ENCODE data around the gene SPRYD4.

Gene SPRYD4

DNA sequence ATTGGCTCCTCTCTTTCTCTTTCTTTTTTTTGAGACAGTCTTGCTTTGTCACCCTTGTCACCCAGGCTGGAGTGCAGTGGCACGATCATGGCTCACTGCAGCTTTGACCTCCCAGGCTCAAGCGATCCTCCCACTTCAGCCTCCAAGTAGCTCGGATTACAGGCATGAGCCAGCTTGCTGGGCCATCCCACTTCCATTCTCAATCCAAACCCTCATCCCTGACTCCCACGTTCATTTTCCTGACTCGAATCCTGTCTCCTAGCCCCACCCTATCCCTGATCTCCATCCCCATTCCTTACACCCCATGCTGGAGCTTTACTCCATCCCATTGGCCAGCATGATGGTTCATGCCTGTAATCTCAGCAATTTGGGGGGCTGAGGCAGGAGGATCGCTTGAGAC is 7.8 kb downstream of the SPRYD4 start:
- TF ChIP-seq, protein P1, sequence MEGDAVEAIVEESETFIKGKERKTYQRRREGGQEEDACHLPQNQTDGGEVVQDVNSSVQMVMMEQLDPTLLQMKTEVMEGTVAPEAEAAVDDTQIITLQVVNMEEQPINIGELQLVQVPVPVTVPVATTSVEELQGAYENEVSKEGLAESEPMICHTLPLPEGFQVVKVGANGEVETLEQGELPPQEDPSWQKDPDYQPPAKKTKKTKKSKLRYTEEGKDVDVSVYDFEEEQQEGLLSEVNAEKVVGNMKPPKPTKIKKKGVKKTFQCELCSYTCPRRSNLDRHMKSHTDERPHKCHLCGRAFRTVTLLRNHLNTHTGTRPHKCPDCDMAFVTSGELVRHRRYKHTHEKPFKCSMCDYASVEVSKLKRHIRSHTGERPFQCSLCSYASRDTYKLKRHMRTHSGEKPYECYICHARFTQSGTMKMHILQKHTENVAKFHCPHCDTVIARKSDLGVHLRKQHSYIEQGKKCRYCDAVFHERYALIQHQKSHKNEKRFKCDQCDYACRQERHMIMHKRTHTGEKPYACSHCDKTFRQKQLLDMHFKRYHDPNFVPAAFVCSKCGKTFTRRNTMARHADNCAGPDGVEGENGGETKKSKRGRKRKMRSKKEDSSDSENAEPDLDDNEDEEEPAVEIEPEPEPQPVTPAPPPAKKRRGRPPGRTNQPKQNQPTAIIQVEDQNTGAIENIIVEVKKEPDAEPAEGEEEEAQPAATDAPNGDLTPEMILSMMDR (IDR thresholded peaks at IDR 0.05; ENCODE audit: low read depth, low read length, missing control alignments), result no peak
- no peak overlapping the region for H3K4me3 ChIP-seq (ENCODE audit: low read depth, low read length)
- no peak for DNase-seq (ENCODE audit: low read depth)

DNA sequence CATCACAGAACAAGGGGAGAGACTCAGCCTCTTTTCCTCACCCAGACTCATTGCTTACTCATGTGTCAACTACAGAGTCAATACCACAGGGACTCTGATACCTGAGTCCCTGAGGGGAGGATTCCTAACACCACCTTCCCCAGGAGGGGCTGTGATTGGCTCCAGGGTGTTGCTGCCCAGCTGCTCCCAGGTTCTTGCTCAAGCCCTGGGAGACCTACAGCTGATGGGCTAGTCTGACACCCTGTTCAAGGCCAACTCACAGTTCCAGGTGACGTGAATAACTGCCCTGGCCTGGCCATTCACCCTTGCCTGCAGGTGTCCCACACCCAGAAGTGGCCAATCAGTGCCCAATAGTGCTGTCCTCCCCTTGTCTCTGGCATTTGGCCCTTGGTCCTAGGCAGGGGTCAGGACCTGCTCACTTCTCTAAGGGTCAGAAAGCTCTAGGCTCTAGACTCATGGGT is 8.6 kb downstream of the SPRYD4 start:
- TF ChIP-seq, protein P1 (IDR thresholded peaks at IDR 0.05; ENCODE audit: low read depth, low read length, missing control alignments), result no peak
- DNase-seq (ENCODE audit: low read depth), result no peak
- H3K4me3 ChIP-seq (ENCODE audit: low read depth, low read length), result no peak overlapping the region

DNA sequence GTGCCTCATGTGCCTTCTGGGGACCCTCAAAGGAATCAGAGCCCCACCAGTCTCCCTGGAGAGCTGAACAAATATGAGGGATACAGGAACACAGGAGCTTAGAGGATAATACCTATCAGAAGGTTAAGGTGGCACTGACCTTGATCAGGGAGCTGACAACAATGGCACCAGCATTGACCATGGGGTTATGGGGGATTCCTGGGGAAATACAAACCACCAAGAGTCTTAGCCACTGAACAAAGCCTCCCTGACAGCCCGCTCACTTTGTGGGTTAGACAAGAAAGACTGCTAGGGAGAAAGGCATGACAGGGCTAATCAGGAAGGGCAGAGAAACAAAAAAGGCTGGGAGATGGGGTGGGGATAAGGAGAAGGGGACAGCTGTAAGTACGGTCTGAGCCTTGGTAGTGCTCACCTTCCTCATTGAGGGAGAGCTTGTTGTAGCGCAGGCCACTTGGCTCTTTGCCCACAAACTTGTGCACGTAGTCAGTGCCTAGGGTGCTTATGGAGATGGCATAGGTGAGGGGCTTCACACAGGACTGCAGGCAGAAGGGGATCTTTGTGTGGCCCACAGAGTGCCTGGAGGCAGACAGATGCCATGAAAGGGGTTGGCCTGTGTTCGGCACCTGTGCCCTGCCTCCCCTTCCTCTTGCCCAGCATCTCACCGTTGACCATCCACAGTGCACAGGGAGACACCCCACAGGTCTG is 9.3 kb downstream of the SPRYD4 start:
- TF ChIP-seq, protein P1 (IDR thresholded peaks at IDR 0.05; ENCODE audit: low read depth, low read length, missing control alignments), result no peak
- no peak for DNase-seq (ENCODE audit: low read depth)
- H3K4me3 ChIP-seq (ENCODE audit: low read depth, low read length), result no peak overlapping the region

DNA sequence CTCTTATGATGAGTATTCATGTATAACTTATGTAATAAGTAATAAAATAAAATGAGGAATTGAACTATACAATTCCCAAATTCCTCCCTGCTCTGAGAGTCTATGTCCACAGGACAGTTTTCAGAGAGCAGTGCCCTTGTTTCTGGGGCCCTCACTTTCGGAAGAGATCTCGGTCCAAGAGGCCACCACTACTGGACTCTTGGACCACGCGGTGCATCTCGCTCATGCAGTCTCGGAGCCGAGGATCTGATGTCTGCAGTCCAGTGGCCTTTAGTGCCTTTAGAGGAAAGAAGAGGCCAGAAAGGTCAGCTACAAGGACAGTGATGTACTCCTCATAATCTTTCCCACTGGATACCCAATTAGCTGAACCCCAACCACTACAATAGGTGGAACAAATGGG is 11.2 kb downstream of the SPRYD4 start:
- H3K4me3 ChIP-seq (ENCODE audit: low read depth, low read length), result no peak overlapping the region
- TF ChIP-seq, protein P1 (IDR thresholded peaks at IDR 0.05; ENCODE audit: low read depth, low read length, missing control alignments), result no peak
- DNase-seq (ENCODE audit: low read depth), result no peak

DNA sequence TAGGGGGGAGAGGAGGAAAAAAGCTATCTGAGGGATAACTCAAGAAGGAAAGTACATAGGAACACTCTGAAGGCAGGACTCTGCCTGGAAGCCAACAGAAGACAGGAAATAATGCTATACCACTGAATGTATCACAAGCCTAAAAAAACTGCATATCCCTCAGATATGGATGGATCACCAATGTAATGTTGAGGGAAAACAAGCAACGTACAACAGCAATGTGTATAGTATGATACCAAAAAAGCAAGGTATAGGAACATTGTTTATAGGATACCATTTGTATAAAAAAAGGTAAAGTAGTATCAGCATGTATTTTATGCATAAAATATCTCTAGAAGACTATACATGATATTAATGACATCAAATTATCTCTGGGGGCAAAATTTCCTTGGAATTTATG is 16.2 kb downstream of the SPRYD4 start:
- DNase-seq (ENCODE audit: low read depth), result no peak
- TF ChIP-seq, protein P1 (IDR thresholded peaks at IDR 0.05; ENCODE audit: low read depth, low read length, missing control alignments), result no peak
- H3K4me3 ChIP-seq (ENCODE audit: low read depth, low read length), result no peak overlapping the region

DNA sequence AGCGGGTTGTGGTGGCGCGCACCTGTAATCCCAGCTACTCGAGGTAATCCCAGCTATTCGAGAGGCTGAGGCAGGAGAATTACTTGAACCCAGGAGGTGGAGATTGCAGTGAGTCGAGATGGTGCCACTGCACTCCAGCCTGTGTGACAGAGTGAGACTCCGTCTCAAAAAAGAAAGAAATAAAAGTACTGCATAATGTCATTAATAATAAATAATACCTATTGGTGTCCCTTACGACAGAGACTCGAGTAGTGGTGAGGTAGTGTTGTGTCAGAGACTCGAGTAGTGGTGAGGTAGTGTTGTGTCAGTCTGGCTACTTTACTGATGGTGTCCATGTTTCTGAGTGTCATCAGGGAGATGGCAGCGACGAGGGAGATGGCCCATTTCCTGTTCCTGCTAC is 18.3 kb downstream of the SPRYD4 start:
- DNase-seq (ENCODE audit: low read depth), result no peak
- no peak overlapping the region for H3K4me3 ChIP-seq (ENCODE audit: low read depth, low read length)
- TF ChIP-seq, protein P1 (IDR thresholded peaks at IDR 0.05; ENCODE audit: low read depth, low read length, missing control alignments), result no peak

DNA sequence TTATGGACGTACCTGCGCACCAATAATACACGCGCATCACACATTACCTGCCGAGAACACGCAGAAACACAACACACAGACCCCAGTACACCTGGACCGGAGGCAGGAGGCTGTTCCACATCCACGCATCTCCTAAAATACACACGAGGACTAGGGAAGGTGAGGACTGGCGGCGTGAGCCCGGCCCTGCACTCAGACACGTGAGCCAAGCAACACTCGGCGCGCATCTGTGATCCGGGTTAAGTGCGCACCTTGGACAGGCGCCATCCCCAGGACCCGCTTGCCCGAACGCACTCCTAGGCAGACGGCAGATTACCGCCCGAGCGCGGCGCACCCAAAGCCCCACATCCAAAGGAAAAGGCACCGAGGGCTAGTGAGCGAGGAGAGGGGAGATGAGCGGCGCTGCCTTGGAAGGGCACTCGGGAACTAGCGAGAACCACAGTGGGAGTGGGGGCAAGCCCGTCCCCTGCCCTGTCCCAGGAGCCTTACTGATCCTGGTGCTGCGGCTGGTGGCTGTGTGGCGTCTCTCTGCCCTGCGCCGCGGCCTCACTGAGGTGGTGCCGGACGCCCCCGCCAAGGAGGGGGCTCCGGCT is 19.2 kb downstream of the SPRYD4 start:
- DNase-seq (ENCODE audit: low read depth), result no peak
- TF ChIP-seq, protein P1 (IDR thresholded peaks at IDR 0.05; ENCODE audit: low read depth, low read length, missing control alignments), result no peak
- H3K4me3 ChIP-seq (ENCODE audit: low read depth, low read length), result peak overlapping the region; percentile 53

All from GM12864 (cell line).